Coronary artery (tissue), 2 donors: ENCODE measurements around the gene MET.

Experiments used
- DNase-seq: peaks from one replicate; pipeline ENCODE4 v3.0.0-alpha.2; 2017; ENCODE audit warnings: low spot score
- H3K27ac ChIP-seq, 2 donors: fragments of 200-600 bp; sonication (generic); one replicate each; pipeline ENCODE4 v1.5.1; 2016 to 2019
- H3K4me3 ChIP-seq: fragments of 200-600 bp; sonication (generic); 2 replicates; pipeline ENCODE4 v1.5.1; 2016; ENCODE audit warnings: mild to moderate bottlenecking, moderate library complexity
- CTCF ChIP-seq: fragments of 200-600 bp; sonication (generic); IDR thresholded peaks from one replicate; pipeline ENCODE4 v1.5.1; 2019; ENCODE audit warnings: antibody characterized with exemption

The MET gene

GRCh38 chr7:116792813-116793212 lies 120.8 kb downstream of the MET start:
- no peak overlapping the region for H3K4me3 ChIP-seq
- DNase-seq: no peak
- TF ChIP-seq CTCF: no peak
- no peak overlapping the region for H3K27ac ChIP-seq

- TF ChIP-seq CTCF: no peak
- Histone ChIP-seq H3K27ac (no peak overlapping the region), H3K4me3 (no peak overlapping the region)
- DNase-seq: no peak
Measured at GRCh38 chr7:116793795-116794340, 121.9 kb downstream of the MET start.

GRCh38 chr7:116796471-116796870 lies 124.5 kb downstream of the MET start:
- Histone ChIP-seq H3K27ac (no peak overlapping the region), H3K4me3 (no peak overlapping the region)
- no peak for DNase-seq
- no peak for TF ChIP-seq CTCF

GRCh38 chr7:116797612-116798011 lies 125.6 kb downstream of the MET start:
- Histone ChIP-seq H3K4me3 (no peak overlapping the region), H3K27ac (no peak overlapping the region)
- no peak for DNase-seq
- TF ChIP-seq CTCF: no peak

GRCh38 chr7:116798232-116798631 lies 126.2 kb downstream of the MET start:
- DNase-seq: no peak
- no peak for TF ChIP-seq CTCF
- Histone ChIP-seq H3K27ac (no peak overlapping the region), H3K4me3 (no peak overlapping the region)

- H3K4me3 ChIP-seq: no peak overlapping the region
- TF ChIP-seq CTCF: no peak
- DNase-seq: no peak
- H3K27ac ChIP-seq: no peak overlapping the region
Measured at GRCh38 chr7:116799916-116800315, 127.9 kb downstream of the MET start.

- no peak for TF ChIP-seq CTCF
- no peak for DNase-seq
- H3K27ac ChIP-seq: no peak overlapping the region
- H3K4me3 ChIP-seq: no peak overlapping the region
Measured at GRCh38 chr7:116800594-116800993, 128.6 kb downstream of the MET start.
